Fibroblast of mammary gland (primary cell): ENCODE measurements around the gene NLRC5.
A peak's percentile ranks its signal among the peaks of the same experiment; 100 is the strongest.

Source experiments
- DNase-seq: peaks from one replicate; pipeline ENCODE4 v3.0.0-alpha.2; 2010; ENCODE audit warnings: low read depth
- H3K4me3 ChIP-seq: 2 replicates; pipeline ENCODE4 v1.5.1; 2011; ENCODE audit warnings: low read depth, mild to moderate bottlenecking, low read length, moderate library complexity; ENCODE audit not compliant: control insufficient read depth
- TF ChIP-seq, protein P1 (sequence below): conservative IDR thresholded peaks from 2 replicates; pipeline ENCODE4 v1.5.1; 2011; ENCODE audit warnings: low read depth, low read length, inconsistent platforms; ENCODE audit not compliant: control insufficient read depth, insufficient read depth

Gene NLRC5

DNA sequence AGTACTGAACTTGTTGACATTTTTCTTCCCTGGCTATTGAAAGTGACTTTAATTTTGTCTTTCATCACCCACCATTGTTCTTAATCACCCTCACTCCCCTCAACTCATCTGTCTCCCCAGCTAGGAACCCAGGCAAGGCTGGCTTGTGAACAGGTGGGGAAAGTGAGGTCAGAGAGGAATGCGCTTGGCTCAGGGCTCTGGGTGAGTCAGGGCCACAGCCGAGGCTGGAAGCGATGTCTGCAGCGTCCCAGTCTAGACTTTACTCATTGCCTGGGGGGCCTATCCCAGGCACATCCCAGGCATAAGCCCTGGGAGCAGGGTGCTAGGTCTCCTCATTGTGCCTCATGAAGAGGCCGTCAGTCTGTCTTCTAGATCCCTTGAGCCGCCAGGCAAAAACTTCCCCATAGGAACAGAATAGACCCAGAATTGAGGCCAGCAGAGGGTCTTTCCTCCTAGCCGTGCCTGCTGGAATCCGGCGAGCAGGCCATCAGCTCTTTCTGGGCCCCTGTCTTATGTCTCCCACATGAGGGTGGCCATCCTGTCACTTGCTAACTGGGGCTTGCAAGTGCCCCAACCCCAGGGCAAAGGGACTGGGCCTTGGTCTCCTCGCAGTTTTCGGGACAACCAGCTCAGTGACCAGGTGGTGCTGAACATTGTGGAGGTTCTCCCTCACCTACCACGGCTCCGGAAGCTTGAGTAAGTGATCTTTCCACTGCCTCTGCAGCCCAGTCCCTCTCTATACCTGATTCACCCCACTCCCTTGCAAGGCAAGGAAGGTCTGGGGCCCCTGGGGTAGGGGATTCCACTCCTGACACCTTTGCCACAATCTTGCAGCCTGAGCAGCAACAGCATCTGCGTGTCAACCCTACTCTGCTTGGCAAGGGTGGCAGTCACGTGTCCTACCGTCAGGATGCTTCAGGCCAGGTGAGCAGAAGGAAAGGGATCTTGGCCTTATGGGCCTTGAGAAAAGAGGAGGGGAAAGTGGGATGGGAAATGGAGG, 40.1 kb downstream of the NLRC5 start:
- TF ChIP-seq, protein P1, sequence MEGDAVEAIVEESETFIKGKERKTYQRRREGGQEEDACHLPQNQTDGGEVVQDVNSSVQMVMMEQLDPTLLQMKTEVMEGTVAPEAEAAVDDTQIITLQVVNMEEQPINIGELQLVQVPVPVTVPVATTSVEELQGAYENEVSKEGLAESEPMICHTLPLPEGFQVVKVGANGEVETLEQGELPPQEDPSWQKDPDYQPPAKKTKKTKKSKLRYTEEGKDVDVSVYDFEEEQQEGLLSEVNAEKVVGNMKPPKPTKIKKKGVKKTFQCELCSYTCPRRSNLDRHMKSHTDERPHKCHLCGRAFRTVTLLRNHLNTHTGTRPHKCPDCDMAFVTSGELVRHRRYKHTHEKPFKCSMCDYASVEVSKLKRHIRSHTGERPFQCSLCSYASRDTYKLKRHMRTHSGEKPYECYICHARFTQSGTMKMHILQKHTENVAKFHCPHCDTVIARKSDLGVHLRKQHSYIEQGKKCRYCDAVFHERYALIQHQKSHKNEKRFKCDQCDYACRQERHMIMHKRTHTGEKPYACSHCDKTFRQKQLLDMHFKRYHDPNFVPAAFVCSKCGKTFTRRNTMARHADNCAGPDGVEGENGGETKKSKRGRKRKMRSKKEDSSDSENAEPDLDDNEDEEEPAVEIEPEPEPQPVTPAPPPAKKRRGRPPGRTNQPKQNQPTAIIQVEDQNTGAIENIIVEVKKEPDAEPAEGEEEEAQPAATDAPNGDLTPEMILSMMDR: no peak
- peak; percentile 53 for DNase-seq
- H3K4me3 ChIP-seq: no peak overlapping the region

DNA sequence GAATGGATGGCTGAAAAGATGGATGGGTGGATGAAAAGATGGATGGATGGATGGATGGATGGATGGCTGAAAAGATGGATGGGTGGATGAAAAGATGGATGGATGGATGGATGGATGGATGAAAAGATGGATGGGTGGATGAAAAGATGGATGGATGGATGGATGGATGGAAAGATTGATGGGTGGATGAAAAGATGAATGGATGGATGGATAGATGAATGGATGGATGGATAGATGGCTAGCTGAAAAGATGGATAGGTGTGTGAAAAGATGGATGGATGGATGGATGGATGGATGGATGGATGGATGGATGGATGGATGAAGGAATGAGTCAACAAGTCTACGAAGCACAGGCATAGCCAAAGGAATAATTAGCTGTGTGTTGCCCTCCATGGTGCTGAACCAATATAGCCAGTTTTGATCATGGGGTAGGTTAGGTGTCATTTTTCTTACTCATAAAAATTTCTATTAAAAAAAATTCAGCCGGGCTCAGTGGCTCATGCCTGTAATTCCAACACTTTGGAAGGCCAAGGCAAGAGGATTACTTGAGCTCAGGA, 41.1 kb downstream of the NLRC5 start:
- H3K4me3 ChIP-seq: no peak overlapping the region
- no peak for DNase-seq
- TF ChIP-seq, protein P1: no peak

DNA sequence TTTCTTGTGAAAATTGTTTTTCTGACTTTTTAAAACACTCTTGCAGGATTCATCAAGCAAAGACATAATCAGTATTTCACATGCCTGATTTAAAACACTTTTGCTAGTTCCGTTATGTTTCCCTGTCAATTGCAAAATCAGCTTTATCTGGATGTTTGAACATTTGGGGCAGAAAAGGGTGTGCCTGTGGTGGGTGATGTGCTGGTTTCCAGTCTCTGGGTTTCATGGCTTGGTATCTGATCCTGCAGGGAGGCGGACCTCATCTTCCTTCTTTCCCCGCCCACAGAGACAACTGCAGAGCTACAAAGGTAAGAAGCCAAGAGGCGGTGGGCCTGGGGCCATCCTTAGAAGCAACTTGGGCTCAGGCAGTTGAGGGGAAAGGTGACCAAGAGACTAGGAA, 41.8 kb downstream of the NLRC5 start:
- TF ChIP-seq, protein P1: no peak
- no peak overlapping the region for H3K4me3 ChIP-seq
- DNase-seq: no peak

DNA sequence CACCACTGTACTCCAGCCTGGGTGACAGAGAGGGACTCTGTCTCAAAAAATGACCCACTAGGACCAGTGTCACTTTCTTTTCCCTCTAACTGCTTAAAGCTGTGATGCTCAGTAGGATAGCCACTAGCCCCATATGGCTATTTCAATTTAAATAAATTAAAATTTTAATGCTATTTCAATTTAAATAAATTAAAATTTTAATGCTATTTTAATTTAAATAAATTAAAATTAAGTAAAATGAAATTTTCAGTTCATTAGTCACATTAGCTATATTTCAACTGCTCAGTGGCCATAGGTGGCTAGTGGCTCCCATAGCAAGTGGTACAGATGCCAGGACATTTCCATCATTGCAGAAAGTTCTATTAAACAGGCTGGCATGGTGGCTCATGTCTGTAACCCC, 43.0 kb downstream of the NLRC5 start:
- TF ChIP-seq, protein P1: no peak
- DNase-seq: no peak

DNA sequence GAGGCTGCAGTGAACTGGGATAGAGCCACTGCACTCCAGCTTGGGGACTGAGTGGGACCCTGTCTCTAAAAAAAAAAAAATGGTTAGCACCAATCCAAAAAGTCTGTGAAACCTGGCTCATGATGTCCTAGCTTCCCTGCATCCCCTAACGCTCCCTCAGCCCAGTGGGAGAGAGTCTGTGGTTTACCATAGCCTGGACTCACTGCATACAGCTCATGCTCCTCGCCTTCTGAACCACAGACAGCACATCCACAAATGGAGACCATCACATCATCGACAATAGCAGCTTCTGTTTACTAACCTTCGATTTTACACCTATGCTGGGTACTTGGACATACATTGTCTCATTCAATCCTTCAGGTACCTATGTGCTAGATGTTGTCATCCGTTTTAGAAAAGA, 43.6 kb downstream of the NLRC5 start:
- H3K4me3 ChIP-seq: no peak overlapping the region
- DNase-seq: no peak
- TF ChIP-seq, protein P1: no peak

More for the DNA sequence above, 43.0 kb downstream of the NLRC5 start:
- H3K4me3 ChIP-seq: no peak overlapping the region

DNA sequence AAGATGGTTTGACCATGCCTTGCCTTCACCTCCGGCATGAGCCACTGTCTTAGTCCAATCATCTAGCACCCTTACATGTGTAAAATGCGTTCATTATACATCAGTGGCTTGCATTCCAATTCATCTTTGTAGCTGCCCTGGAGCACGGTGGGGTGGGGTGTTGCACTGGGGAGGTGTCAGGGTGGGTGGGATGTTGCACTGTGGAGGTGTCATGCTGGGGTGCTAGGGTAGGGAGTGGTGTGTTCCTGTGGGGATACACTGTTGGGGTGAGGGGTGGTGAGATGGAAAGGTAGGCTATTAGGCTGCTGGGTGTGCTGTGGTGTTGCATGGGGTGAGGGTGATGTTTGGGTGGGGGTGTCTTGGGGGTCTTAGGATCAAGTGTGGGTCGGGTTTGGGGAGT, 47.0 kb downstream of the NLRC5 start:
- no peak overlapping the region for H3K4me3 ChIP-seq
- TF ChIP-seq, protein P1: no peak
- DNase-seq: no peak

DNA sequence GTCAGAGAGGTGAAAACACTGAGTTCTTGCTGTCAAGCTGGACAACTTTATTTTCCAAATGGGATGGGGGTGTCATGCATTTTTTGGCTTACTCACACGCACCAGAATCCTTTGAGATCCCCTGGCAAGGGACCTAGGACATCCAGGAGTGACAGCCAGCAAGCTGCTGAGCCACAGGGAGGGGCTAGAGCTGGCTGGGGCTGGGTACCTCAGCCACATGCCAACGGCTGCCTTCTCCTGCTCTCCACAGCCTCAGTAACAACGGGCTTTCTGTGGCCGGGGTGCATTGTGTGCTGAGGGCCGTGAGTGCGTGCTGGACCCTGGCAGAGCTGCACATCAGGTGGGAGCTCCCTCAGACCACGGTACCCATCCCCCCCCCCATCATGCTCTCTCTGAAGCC, 47.6 kb downstream of the NLRC5 start:
- TF ChIP-seq, protein P1: no peak

More for the DNA sequence above, 47.6 kb downstream of the NLRC5 start:
- no peak for DNase-seq
- no peak overlapping the region for H3K4me3 ChIP-seq
